ENCODE measurements around the gene STUM. TPM values are rescaled to one million over a fixed set of nuclear protein-coding genes. Genes with fewer than 3 reads are reported as not detected.

The STUM gene
- total RNA-seq, 1 donor from 2014 or later, result 0.85 TPM

GRCh38 chr1:226619031-226619430, 70.5 kb downstream of the STUM start:
- intact Hi-C loops (cut with micrococcal nuclease), result no loop called here
- H3K27me3 ChIP-seq (ENCODE audit: low read depth), result no peaks in the 10 kb centered on the region
- H3K4me3 ChIP-seq, result no peak overlapping the region
- H3K27ac ChIP-seq (replicated peaks), result no peak overlapping the region
- H3K9me3 ChIP-seq (replicated peaks), result peaks cover 15% of the 10 kb centered on the region
- TF ChIP-seq CTCF (IDR thresholded peaks at IDR 0.05; ENCODE audit: borderline replicate concordance), result no peak
- DNase-seq, result no peak
- no peaks in the 10 kb centered on the region for H3K36me3 ChIP-seq
- H3K4me1 ChIP-seq, result no peaks in the 10 kb centered on the region

GRCh38 chr1:226622012-226622411, 73.4 kb downstream of the STUM start:
- Histone ChIP-seq H3K4me3 (no peak overlapping the region), H3K9me3 (replicated peaks) (peaks cover 15% of the 10 kb centered on the region), H3K4me1 (peaks cover 9% of the 10 kb centered on the region), H3K36me3 (no peaks in the 10 kb centered on the region), H3K27ac (replicated peaks) (no peak overlapping the region), H3K27me3 (ENCODE audit: low read depth) (no peaks in the 10 kb centered on the region)
- TF ChIP-seq CTCF (IDR thresholded peaks at IDR 0.05; ENCODE audit: borderline replicate concordance), result no peak
- DNase-seq, result no peak
- intact Hi-C loops (cut with micrococcal nuclease), result no loop called here

GRCh38 chr1:226624526-226624925, 76.0 kb downstream of the STUM start:
- TF ChIP-seq CTCF (IDR thresholded peaks at IDR 0.05; ENCODE audit: borderline replicate concordance), result no peak
- Histone ChIP-seq H3K27me3 (ENCODE audit: low read depth) (no peaks in the 10 kb centered on the region), H3K36me3 (no peaks in the 10 kb centered on the region), H3K9me3 (replicated peaks) (peaks cover 15% of the 10 kb centered on the region), H3K4me3 (no peak overlapping the region), H3K4me1 (peaks cover 11% of the 10 kb centered on the region), H3K27ac (replicated peaks) (no peak overlapping the region)
- DNase-seq, result no peak
- intact Hi-C loops (cut with micrococcal nuclease), result no loop called here

- no peak overlapping the region for H3K27ac ChIP-seq (replicated peaks)
- peaks cover 11% of the 10 kb centered on the region for H3K4me1 ChIP-seq
- DNase-seq, result no peak
- no peaks in the 10 kb centered on the region for H3K36me3 ChIP-seq
- intact Hi-C loops (cut with micrococcal nuclease), result no loop called here
- H3K4me3 ChIP-seq, result no peak overlapping the region
- TF ChIP-seq CTCF (IDR thresholded peaks at IDR 0.05; ENCODE audit: borderline replicate concordance), result no peak
- H3K9me3 ChIP-seq (replicated peaks), result peaks cover 15% of the 10 kb centered on the region
- no peaks in the 10 kb centered on the region for H3K27me3 ChIP-seq (ENCODE audit: low read depth)
These were observed 76.8 kb downstream of the STUM start for GRCh38 chr1:226625326-226625725.

- Histone ChIP-seq H3K9me3 (replicated peaks) (peaks cover 15% of the 10 kb centered on the region), H3K27ac (replicated peaks) (no peak overlapping the region), H3K4me3 (peak overlapping the region; percentile 32), H3K36me3 (no peaks in the 10 kb centered on the region), H3K4me1 (peaks cover 11% of the 10 kb centered on the region), H3K27me3 (ENCODE audit: low read depth) (no peaks in the 10 kb centered on the region)
- intact Hi-C loops (cut with micrococcal nuclease), result no loop called here
- DNase-seq, result no peak
- TF ChIP-seq CTCF (IDR thresholded peaks at IDR 0.05; ENCODE audit: borderline replicate concordance), result no peak
These were observed 77.4 kb downstream of the STUM start for GRCh38 chr1:226625832-226626576.
